Measurements from ENCODE around the gene PDLIM5.

Gene PDLIM5

GRCh38 chr4:94559351-94559806 is 107.6 kb downstream of the PDLIM5 start:
- TF ChIP-seq CTCF (conservative IDR thresholded peaks at IDR 0.05; ENCODE audit: control insufficient read depth, insufficient read depth, low read depth, low read length), result no peak
- H3K4me3 ChIP-seq (ENCODE audit: control insufficient read depth, low read depth, low read length), result no peak overlapping the region
- peak; percentile 81 for DNase-seq (ENCODE audit: low read depth)

- peak; percentile 78 for DNase-seq (ENCODE audit: low read depth)
- no peak for TF ChIP-seq CTCF (conservative IDR thresholded peaks at IDR 0.05; ENCODE audit: control insufficient read depth, insufficient read depth, low read depth, low read length)
- H3K4me3 ChIP-seq (ENCODE audit: control insufficient read depth, low read depth, low read length), result no peak overlapping the region
Observed at GRCh38 chr4:94561249-94562024, 109.7 kb downstream of the PDLIM5 start.

- TF ChIP-seq CTCF (conservative IDR thresholded peaks at IDR 0.05; ENCODE audit: control insufficient read depth, insufficient read depth, low read depth, low read length), result no peak
- no peak overlapping the region for H3K4me3 ChIP-seq (ENCODE audit: control insufficient read depth, low read depth, low read length)
- no peak for DNase-seq (ENCODE audit: low read depth)
Observed at GRCh38 chr4:94562285-94562684, 110.5 kb downstream of the PDLIM5 start.

GRCh38 chr4:94564252-94564651 is 112.5 kb downstream of the PDLIM5 start:
- no peak overlapping the region for H3K4me3 ChIP-seq (ENCODE audit: control insufficient read depth, low read depth, low read length)
- TF ChIP-seq CTCF (conservative IDR thresholded peaks at IDR 0.05; ENCODE audit: control insufficient read depth, insufficient read depth, low read depth, low read length), result no peak
- DNase-seq (ENCODE audit: low read depth), result no peak

GRCh38 chr4:94566420-94566819 is 114.7 kb downstream of the PDLIM5 start:
- TF ChIP-seq CTCF (conservative IDR thresholded peaks at IDR 0.05; ENCODE audit: control insufficient read depth, insufficient read depth, low read depth, low read length), result no peak
- no peak overlapping the region for H3K4me3 ChIP-seq (ENCODE audit: control insufficient read depth, low read depth, low read length)
- DNase-seq (ENCODE audit: low read depth), result no peak

- no peak for TF ChIP-seq CTCF (conservative IDR thresholded peaks at IDR 0.05; ENCODE audit: control insufficient read depth, insufficient read depth, low read depth, low read length)
- no peak overlapping the region for H3K4me3 ChIP-seq (ENCODE audit: control insufficient read depth, low read depth, low read length)
Observed at GRCh38 chr4:94567811-94568210, 116.1 kb downstream of the PDLIM5 start.

More at GRCh38 chr4:94567811-94568210, 116.1 kb downstream of the PDLIM5 start:
- DNase-seq (ENCODE audit: low read depth), result no peak

All from fibroblast of mammary gland (primary cell).